Left ventricle myocardium superior (tissue), 1 donor: ENCODE data around the gene LZTR1. TPM values are rescaled to one million over a fixed set of nuclear protein-coding genes. Genes with fewer than 3 reads are reported as not detected.
"Not testable (repeated sequence)": the region's sequence is repeated elsewhere in the genome, so short reads cannot be mapped to it uniquely, and the experiment has no call there.

Experiments used
- ATAC-seq: fragments of 200-7000 bp; cut with Tn5 transposase; one replicate; pipeline ENCODE4 v1.9.1; 2020; ENCODE audit warnings: mild to moderate bottlenecking, moderate library complexity
- DNase-seq: peaks from one replicate; pipeline ENCODE4 v3.0.0-alpha.2; 2020
- intact Hi-C: fragments of 100-400 bp; cut with micrococcal nuclease; formaldehyde crosslinking; loops from one replicate; pipeline ENCODE4 v1.11.0; 2022
- microRNA-seq: library from miRNA; unstranded; fragments of <30 nt; microRNA quantifications from one replicate; pipeline ENCODE4 v1.2.0, GENCODE V29; 2020; ENCODE audit warnings: borderline number of aligned reads
- total RNA-seq: library from RNA; stranded (reverse); fragmentation: NEBNext Ultra II Directional; extraction: Animal tissue kit (Norgen Biotek cat#: 25700); gene quantifications from one replicate; pipeline ENCODE4 v1.2.1, GENCODE V29; 2021
- donor health status: DM: no; HTN: yes; CAD: no; lungs with severe emphysema.

LZTR1 gene
- total RNA-seq, 1 donor from 2014 or later: 24.4 TPM

- DNase-seq: peak; percentile 9
- intact Hi-C loops: no loop called here
- no peak for ATAC-seq
Measured at GRCh38 chr22:21042978-21043859, 61.1 kb downstream of the LZTR1 start.

- DNase-seq: no peak
- no peak for ATAC-seq
- intact Hi-C loops: no loop called here
Measured at GRCh38 chr22:21043860-21044535, 61.9 kb downstream of the LZTR1 start.

- intact Hi-C loops: no loop called here
- DNase-seq (peak; percentile 48), ATAC-seq (peak; percentile 45)
Measured at GRCh38 chr22:21044931-21045584, 63.0 kb downstream of the LZTR1 start.

GRCh38 chr22:21045585-21046294, 63.6 kb downstream of the LZTR1 start, which contains the start of gene LRRC74B:
Gene LRRC74B (plus strand): TSS chr22:21045946. CDS start chr22:21045987, 41 bp downstream.
- DNase-seq (peak; percentile 93), ATAC-seq (peak; percentile 98)
- intact Hi-C loops: no loop called here

- intact Hi-C loops: no loop called here
- ATAC-seq (no peak), DNase-seq (no peak)
Measured at GRCh38 chr22:21047035-21047661, 65.1 kb downstream of the LZTR1 start.

- intact Hi-C loops: no loop called here
- no peak for DNase-seq
- ATAC-seq: no peak
Measured at GRCh38 chr22:21047730-21048129, 65.6 kb downstream of the LZTR1 start.

- ATAC-seq, intact Hi-C loops, DNase-seq: not testable (repeated sequence)
Measured at GRCh38 chr22:21048448-21048847, 66.4 kb downstream of the LZTR1 start.

Small RNAs within 50 kb of the gene (microRNA-seq; reads per million reads assigned to microRNA genes)
- gene MIR649: not detected

Other genes starting within 250 kb of the LZTR1 start
- not detected for gene SERPIND1, start 208.2 kb upstream of the LZTR1 start, total RNA-seq
- gene PI4KA, start 123.5 kb upstream of the LZTR1 start, total RNA-seq: 46.2 TPM
- gene SNAP29, start 123.3 kb upstream of the LZTR1 start, total RNA-seq: 24.2 TPM
- gene CRKL, start 64.9 kb upstream of the LZTR1 start, total RNA-seq: 54.7 TPM
- 0.52 TPM for gene AIFM3, start 15.0 kb upstream of the LZTR1 start, total RNA-seq
- 18.0 TPM for gene THAP7, start 19.8 kb downstream of the LZTR1 start, total RNA-seq
- gene P2RX6, start 32.9 kb downstream of the LZTR1 start, total RNA-seq: 1.8 TPM
- 0.30 TPM for gene SLC7A4, start 50.3 kb downstream of the LZTR1 start, total RNA-seq
- not detected for gene LRRC74B, start 63.6 kb downstream of the LZTR1 start, total RNA-seq